Osteocyte (in vitro differentiated cells): Measurements from ENCODE around the gene MIA3. TPM values are rescaled to one million over a fixed set of nuclear protein-coding genes. Genes with fewer than 3 reads are reported as not detected.

Experiments
- DNase-seq: peaks from one replicate; pipeline ENCODE4 v3.0.0; 2021; ENCODE audit warnings: mixed read lengths; ENCODE audit not compliant: unreplicated experiment; ENCODE audit errors: extremely low spot score
- H3K27ac Mint-ChIP-seq: one replicate; pipeline ENCODE4 v1.8.0; 2021; ENCODE audit warnings: mild to moderate bottlenecking, mixed read lengths; ENCODE audit not compliant: unreplicated experiment
- H3K27me3 Mint-ChIP-seq: one replicate; pipeline ENCODE4 v1.8.0; 2021; ENCODE audit warnings: mixed read lengths; ENCODE audit not compliant: unreplicated experiment
- H3K36me3 Mint-ChIP-seq: one replicate; pipeline ENCODE4 v1.8.0; 2021; ENCODE audit warnings: mixed read lengths; ENCODE audit not compliant: unreplicated experiment
- H3K4me1 Mint-ChIP-seq: one replicate; pipeline ENCODE4 v1.8.0; 2021; ENCODE audit warnings: mixed read lengths; ENCODE audit not compliant: unreplicated experiment
- H3K4me3 Mint-ChIP-seq: one replicate; pipeline ENCODE4 v1.8.0; 2021; ENCODE audit warnings: mild to moderate bottlenecking, moderate library complexity, mixed read lengths; ENCODE audit not compliant: unreplicated experiment
- H3K9me3 Mint-ChIP-seq: one replicate; pipeline ENCODE4 v1.8.0; 2021; ENCODE audit warnings: mixed read lengths; ENCODE audit not compliant: unreplicated experiment
- total RNA-seq: library from RNA; stranded (reverse); gene quantifications from 2 replicates; pipeline ENCODE4 v1.2.1, GENCODE V29; 2021
- TF ChIP-seq, protein P1 (sequence below): fragments of 200-600 bp; sonication (generic); IDR thresholded peaks from 2 replicates; pipeline ENCODE4 v1.5.0; 2021; ENCODE audit warnings: antibody characterized with exemption, mild to moderate bottlenecking, moderate library complexity

Gene MIA3
- total RNA-seq, 1 donor from 2014 or later, result 83.6 TPM

GRCh38 chr1:222702210-222702609, 84.3 kb downstream of the MIA3 start:
- DNase-seq, result no peak
- H3K4me3 Mint-ChIP-seq, result no peak overlapping the region
- TF ChIP-seq, protein P1, sequence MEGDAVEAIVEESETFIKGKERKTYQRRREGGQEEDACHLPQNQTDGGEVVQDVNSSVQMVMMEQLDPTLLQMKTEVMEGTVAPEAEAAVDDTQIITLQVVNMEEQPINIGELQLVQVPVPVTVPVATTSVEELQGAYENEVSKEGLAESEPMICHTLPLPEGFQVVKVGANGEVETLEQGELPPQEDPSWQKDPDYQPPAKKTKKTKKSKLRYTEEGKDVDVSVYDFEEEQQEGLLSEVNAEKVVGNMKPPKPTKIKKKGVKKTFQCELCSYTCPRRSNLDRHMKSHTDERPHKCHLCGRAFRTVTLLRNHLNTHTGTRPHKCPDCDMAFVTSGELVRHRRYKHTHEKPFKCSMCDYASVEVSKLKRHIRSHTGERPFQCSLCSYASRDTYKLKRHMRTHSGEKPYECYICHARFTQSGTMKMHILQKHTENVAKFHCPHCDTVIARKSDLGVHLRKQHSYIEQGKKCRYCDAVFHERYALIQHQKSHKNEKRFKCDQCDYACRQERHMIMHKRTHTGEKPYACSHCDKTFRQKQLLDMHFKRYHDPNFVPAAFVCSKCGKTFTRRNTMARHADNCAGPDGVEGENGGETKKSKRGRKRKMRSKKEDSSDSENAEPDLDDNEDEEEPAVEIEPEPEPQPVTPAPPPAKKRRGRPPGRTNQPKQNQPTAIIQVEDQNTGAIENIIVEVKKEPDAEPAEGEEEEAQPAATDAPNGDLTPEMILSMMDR, result no peak
- no peaks in the 10 kb centered on the region for H3K27me3 Mint-ChIP-seq
- no peak overlapping the region for H3K27ac Mint-ChIP-seq
- peaks cover 9% of the 10 kb centered on the region for H3K9me3 Mint-ChIP-seq
- H3K4me1 Mint-ChIP-seq, result peaks cover 6% of the 10 kb centered on the region
- H3K36me3 Mint-ChIP-seq, result peaks cover 32% of the 10 kb centered on the region

DNA sequence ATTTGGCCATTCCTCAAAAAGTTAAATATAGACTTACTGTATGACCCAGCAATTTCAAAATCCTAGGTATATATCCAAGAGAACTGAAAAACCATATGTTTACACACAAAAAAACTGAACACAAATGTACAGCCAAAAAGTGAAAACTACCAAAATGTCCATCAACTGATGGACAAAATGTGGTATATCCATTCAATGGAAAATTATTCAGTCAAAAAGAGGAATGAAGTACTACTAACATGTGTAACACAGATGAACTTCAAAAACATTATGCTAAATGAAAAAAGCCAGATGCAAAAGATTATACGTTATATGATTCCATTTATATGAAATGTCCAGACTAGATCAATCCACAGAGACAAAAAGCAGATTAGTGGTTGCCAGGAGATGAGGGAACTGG, 86.4 kb downstream of the MIA3 start:
- H3K27ac Mint-ChIP-seq, result no peak overlapping the region
- H3K4me1 Mint-ChIP-seq, result peaks cover 9% of the 10 kb centered on the region
- H3K36me3 Mint-ChIP-seq, result peaks cover 29% of the 10 kb centered on the region
- H3K4me3 Mint-ChIP-seq, result no peak overlapping the region
- peaks cover 9% of the 10 kb centered on the region for H3K9me3 Mint-ChIP-seq
- TF ChIP-seq, protein P1, result no peak
- no peak for DNase-seq
- H3K27me3 Mint-ChIP-seq, result no peaks in the 10 kb centered on the region

GRCh38 chr1:222706815-222707214, 88.9 kb downstream of the MIA3 start:
- Mint-ChIP-seq H3K4me1 (peaks cover 29% of the 10 kb centered on the region), H3K9me3 (peaks cover 9% of the 10 kb centered on the region), H3K36me3 (peaks cover 21% of the 10 kb centered on the region), H3K4me3 (no peak overlapping the region), H3K27me3 (no peaks in the 10 kb centered on the region), H3K27ac (no peak overlapping the region)
- DNase-seq, result no peak
- TF ChIP-seq, protein P1, result peak; percentile 15

GRCh38 chr1:222709700-222710153, 91.8 kb downstream of the MIA3 start:
- no peak overlapping the region for H3K27ac Mint-ChIP-seq
- no peak for DNase-seq
- H3K27me3 Mint-ChIP-seq, result no peaks in the 10 kb centered on the region
- peaks cover 38% of the 10 kb centered on the region for H3K4me1 Mint-ChIP-seq
- TF ChIP-seq, protein P1, result no peak
- no peaks in the 10 kb centered on the region for H3K9me3 Mint-ChIP-seq
- H3K4me3 Mint-ChIP-seq, result no peak overlapping the region
- H3K36me3 Mint-ChIP-seq, result peaks cover 3% of the 10 kb centered on the region

DNA sequence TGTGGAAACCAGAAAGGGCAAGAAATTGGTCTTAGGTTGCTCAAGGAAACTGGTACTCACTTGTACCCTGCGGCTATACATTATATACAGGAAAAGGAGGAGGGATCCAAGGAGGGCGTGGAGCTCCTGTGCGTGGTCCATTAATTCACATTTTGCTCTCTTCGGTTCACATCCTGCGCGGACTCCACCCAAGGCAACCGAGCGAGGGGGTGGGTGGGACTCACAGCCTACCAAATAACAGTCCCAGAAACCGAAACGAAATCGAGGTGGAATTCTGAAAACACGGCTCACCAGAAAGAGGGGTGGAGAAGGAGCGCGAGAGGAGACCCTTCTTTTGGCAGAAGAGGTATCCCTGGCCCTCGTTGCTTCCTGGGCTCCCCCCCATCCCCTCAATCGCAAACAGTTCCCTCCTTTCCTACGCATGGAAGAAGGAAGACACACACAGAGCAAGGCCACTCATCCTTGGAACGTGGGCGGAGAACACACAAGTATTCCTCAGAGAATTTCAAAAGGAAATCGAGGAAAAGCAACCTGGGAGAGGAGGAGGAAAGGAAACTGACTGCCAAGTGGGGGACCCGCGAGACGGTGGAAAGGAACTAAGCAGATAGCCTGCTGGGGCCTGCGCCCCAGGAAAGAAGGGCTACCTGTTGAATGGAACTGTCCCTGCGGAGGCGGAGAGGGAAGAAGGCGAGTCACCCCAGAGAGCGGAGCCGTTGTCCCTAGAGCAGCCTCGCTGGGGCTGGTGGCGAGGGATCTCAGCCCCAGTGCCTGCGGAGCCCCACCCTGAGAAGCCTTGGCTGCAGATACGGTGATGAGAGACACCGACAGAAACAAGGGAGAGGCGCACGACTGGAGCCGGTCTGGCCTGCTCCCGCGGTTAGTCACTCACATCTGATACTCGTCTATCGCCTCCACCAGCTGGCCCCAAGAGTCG, 93.7 kb downstream of the MIA3 start:
- Mint-ChIP-seq H3K4me3 (peak overlapping the region; percentile 95), H3K4me1 (peaks cover 35% of the 10 kb centered on the region), H3K27me3 (no peaks in the 10 kb centered on the region), H3K36me3 (peaks cover 4% of the 10 kb centered on the region), H3K9me3 (no peaks in the 10 kb centered on the region), H3K27ac (peak overlapping the region; percentile 100)
- no peak for DNase-seq
- TF ChIP-seq, protein P1, result no peak
